ENCODE results near the gene PSMB3.

The PSMB3 gene

DNA sequence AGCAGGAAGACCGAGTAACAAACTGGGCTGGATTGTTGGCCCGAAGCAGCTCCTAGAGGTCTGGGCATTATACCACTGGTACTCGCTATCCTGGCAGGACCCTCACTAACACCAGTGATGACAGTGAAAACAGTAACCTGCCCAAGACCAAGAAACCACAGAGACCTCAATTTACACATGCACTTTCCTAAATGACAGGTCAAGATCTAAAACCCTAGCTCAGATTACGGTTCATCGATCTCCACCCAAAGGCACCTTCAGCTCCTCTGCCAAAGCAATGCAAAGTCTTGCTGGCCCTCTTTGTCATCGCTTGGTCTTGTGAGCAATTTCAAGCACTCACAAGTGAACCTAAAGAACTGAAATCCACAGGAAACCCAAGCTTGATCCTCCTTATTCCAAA, 45.3 kb downstream of the PSMB3 start:
- ChIA-PET CTCF (interaction anchor here (0.6 to 1.6 kb wide), 3 partner anchors 9 to 348 kb away, joined by 3 to 8 read pairs (median 6); no protein-coding TSS in a partner anchor), POLR2A (interaction anchor here (0.9 to 1.2 kb wide), 5 partner anchors 9 to 73 kb away, joined by 3 to 5 read pairs (median 4); no protein-coding TSS in a partner anchor)
- Histone ChIP-seq H3K4me1 (ENCODE audit: control insufficient read depth, insufficient read depth, low read length) (peaks cover 17% of the 10 kb centered on the region), H3K27ac (ENCODE audit: extremely low read depth, low read depth, low read length) (no peak overlapping the region), H3K9me3 (ENCODE audit: control insufficient read depth, insufficient read depth, low read depth, low read length) (no peaks in the 10 kb centered on the region), H3K4me3 (ENCODE audit: low read depth, low read length) (peak overlapping the region; percentile 2; the same call in 1 of the 2 replicates), H3K36me3 (ENCODE audit: control insufficient read depth in 2 of 2, insufficient read depth in 1 of 2, low read length in 2 of 2) (peaks cover 35 to 55% of the 10 kb centered on the region in 2 experiments)
- TF ChIP-seq ZEB2 (tag by site-specific recombination; IDR thresholded peaks at IDR 0.05) (no peak), ZNF302 (tag by site-specific recombination; IDR thresholded peaks at IDR 0.05; ENCODE audit: low read depth) (no peak), ZNF202 (tag by site-specific recombination; IDR thresholded peaks at IDR 0.05; ENCODE audit: borderline replicate concordance) (no peak), ZNF629 (tag by site-specific recombination; IDR thresholded peaks at IDR 0.05) (no peak), ZNF701 (tag by site-specific recombination; IDR thresholded peaks at IDR 0.05) (no peak)
- TF ChIP-seq, protein P1, sequence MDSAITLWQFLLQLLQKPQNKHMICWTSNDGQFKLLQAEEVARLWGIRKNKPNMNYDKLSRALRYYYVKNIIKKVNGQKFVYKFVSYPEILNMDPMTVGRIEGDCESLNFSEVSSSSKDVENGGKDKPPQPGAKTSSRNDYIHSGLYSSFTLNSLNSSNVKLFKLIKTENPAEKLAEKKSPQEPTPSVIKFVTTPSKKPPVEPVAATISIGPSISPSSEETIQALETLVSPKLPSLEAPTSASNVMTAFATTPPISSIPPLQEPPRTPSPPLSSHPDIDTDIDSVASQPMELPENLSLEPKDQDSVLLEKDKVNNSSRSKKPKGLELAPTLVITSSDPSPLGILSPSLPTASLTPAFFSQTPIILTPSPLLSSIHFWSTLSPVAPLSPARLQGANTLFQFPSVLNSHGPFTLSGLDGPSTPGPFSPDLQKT (IDR thresholded peaks at IDR 0.05; ENCODE audit: borderline replicate concordance, low read depth, low read length): no peak
- TF ChIP-seq, protein P2, sequence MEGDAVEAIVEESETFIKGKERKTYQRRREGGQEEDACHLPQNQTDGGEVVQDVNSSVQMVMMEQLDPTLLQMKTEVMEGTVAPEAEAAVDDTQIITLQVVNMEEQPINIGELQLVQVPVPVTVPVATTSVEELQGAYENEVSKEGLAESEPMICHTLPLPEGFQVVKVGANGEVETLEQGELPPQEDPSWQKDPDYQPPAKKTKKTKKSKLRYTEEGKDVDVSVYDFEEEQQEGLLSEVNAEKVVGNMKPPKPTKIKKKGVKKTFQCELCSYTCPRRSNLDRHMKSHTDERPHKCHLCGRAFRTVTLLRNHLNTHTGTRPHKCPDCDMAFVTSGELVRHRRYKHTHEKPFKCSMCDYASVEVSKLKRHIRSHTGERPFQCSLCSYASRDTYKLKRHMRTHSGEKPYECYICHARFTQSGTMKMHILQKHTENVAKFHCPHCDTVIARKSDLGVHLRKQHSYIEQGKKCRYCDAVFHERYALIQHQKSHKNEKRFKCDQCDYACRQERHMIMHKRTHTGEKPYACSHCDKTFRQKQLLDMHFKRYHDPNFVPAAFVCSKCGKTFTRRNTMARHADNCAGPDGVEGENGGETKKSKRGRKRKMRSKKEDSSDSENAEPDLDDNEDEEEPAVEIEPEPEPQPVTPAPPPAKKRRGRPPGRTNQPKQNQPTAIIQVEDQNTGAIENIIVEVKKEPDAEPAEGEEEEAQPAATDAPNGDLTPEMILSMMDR (tag by site-specific recombination; IDR thresholded peaks at IDR 0.05): no peak
- TF ChIP-seq, protein P3, sequence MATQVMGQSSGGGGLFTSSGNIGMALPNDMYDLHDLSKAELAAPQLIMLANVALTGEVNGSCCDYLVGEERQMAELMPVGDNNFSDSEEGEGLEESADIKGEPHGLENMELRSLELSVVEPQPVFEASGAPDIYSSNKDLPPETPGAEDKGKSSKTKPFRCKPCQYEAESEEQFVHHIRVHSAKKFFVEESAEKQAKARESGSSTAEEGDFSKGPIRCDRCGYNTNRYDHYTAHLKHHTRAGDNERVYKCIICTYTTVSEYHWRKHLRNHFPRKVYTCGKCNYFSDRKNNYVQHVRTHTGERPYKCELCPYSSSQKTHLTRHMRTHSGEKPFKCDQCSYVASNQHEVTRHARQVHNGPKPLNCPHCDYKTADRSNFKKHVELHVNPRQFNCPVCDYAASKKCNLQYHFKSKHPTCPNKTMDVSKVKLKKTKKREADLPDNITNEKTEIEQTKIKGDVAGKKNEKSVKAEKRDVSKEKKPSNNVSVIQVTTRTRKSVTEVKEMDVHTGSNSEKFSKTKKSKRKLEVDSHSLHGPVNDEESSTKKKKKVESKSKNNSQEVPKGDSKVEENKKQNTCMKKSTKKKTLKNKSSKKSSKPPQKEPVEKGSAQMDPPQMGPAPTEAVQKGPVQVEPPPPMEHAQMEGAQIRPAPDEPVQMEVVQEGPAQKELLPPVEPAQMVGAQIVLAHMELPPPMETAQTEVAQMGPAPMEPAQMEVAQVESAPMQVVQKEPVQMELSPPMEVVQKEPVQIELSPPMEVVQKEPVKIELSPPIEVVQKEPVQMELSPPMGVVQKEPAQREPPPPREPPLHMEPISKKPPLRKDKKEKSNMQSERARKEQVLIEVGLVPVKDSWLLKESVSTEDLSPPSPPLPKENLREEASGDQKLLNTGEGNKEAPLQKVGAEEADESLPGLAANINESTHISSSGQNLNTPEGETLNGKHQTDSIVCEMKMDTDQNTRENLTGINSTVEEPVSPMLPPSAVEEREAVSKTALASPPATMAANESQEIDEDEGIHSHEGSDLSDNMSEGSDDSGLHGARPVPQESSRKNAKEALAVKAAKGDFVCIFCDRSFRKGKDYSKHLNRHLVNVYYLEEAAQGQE (tag by site-specific recombination; IDR thresholded peaks at IDR 0.05): no peak

DNA sequence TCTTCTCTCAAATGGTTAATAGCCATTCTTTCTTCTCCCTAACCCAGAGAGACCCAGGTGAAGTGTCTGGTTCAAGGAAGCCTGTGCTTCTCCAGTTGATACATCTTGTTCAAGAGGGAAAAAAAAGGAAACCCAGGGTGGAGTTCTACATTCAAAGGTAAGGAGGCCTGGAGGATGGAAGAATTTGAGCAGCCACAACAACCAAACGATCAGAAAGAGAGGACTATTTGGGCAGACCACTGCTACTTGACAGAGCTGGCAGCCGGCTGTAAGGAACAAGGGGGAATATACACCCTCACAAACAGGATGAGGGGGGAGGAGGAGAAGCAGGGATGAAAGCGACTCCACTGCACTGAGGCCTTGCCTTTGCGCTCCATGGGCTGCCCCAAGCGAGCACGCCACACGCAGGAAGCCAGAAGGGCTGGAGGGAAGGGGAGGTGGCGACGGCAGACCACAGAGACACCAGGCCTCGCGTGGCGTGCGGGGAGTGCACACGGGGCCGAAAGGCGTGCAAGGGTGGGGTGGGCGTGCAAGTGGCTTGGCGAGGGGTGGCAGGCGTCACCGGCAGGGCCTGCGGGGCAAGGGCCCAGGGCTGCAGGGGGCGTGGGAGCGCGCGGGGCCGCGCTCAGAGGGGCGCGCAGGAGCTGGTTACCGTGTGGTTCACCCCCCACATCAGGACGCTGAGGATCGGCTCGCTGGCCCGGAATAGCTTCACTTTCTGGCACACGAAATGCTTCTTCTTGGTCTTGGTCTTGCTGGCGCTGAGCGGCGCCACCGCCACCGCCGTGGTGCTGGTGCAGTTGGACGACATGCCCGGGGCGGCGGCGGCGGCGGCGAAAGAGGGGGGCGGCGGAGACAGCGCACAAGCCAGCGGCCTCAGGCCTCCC, 46.3 kb downstream of the PSMB3 start:
- peaks cover 17% of the 10 kb centered on the region for H3K4me1 ChIP-seq (ENCODE audit: control insufficient read depth, insufficient read depth, low read length)
- ChIA-PET CTCF (interaction anchor here (1.0 to 1.6 kb wide), 2 partner anchors 37 to 354 kb away, joined by 3 to 5 read pairs; no protein-coding TSS in a partner anchor), POLR2A (interaction anchor here (0.5 to 1.9 kb wide), 12 partner anchors 10 to 123 kb away, joined by 3 to 8 read pairs (median 4); partner anchors contain the start of genes LASP1 and RPL23)
- H3K9me3 ChIP-seq (ENCODE audit: control insufficient read depth, insufficient read depth, low read depth, low read length): no peaks in the 10 kb centered on the region
- peak overlapping the region; percentile 93 for H3K27ac ChIP-seq (ENCODE audit: extremely low read depth, low read depth, low read length)
- peak overlapping the region; percentile 83 for H3K4me3 ChIP-seq (ENCODE audit: low read depth, low read length)
- peaks cover 38 to 61% of the 10 kb centered on the region in 2 experiments for H3K36me3 ChIP-seq (ENCODE audit: control insufficient read depth in 2 of 2, insufficient read depth in 1 of 2, low read length in 2 of 2)
- TF ChIP-seq IKZF3 (tag by site-specific recombination; IDR thresholded peaks at IDR 0.05) (no peak), ZNF366 (tag by site-specific recombination; conservative IDR thresholded peaks at IDR 0.05) (peak; percentile 50; the same call in 1 of the 2 replicates), ZNF2 (tag by site-specific recombination; IDR thresholded peaks at IDR 0.05) (peak; percentile 78; the same call in 1 of the 2 replicates), ZNF596 (tag by site-specific recombination; IDR thresholded peaks at IDR 0.05) (no peak), ZNF221 (tag by site-specific recombination; IDR thresholded peaks at IDR 0.05; ENCODE audit: borderline replicate concordance) (no peak), ZNF223 (tag by site-specific recombination; IDR thresholded peaks at IDR 0.05) (no peak), SP2 (tag by site-specific recombination; IDR thresholded peaks at IDR 0.05) (peak; percentile 33; the same call in 1 of the 2 replicates), ZFHX2 (tag by site-specific recombination; conservative IDR thresholded peaks at IDR 0.05) (peak; percentile 91), ZNF341 (tag by site-specific recombination; IDR thresholded peaks at IDR 0.05; ENCODE audit: low read depth) (peak; percentile 95), KLF8 (tag by site-specific recombination; IDR thresholded peaks at IDR 0.05) (peak; percentile 87; the same call in 1 of the 2 replicates), KLF1 (tag by site-specific recombination; IDR thresholded peaks at IDR 0.05) (peak; percentile 86), ZBTB7A (tag by site-specific recombination; IDR thresholded peaks at IDR 0.05; ENCODE audit: low read depth) (0 out of 2 replicates have a peak, but pooled peaks have one; percentile 37), ZNF146 (tag by site-specific recombination; IDR thresholded peaks at IDR 0.05) (0 out of 2 replicates have a peak, but pooled peaks have one; percentile 14)
- TF ChIP-seq, protein P4, sequence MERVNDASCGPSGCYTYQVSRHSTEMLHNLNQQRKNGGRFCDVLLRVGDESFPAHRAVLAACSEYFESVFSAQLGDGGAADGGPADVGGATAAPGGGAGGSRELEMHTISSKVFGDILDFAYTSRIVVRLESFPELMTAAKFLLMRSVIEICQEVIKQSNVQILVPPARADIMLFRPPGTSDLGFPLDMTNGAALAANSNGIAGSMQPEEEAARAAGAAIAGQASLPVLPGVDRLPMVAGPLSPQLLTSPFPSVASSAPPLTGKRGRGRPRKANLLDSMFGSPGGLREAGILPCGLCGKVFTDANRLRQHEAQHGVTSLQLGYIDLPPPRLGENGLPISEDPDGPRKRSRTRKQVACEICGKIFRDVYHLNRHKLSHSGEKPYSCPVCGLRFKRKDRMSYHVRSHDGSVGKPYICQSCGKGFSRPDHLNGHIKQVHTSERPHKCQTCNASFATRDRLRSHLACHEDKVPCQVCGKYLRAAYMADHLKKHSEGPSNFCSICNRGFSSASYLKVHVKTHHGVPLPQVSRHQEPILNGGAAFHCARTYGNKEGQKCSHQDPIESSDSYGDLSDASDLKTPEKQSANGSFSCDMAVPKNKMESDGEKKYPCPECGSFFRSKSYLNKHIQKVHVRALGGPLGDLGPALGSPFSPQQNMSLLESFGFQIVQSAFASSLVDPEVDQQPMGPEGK (tag by site-specific recombination; IDR thresholded peaks at IDR 0.05): 0 out of 2 replicates have a peak, but pooled peaks have one; percentile 68
- TF ChIP-seq, protein P5, sequence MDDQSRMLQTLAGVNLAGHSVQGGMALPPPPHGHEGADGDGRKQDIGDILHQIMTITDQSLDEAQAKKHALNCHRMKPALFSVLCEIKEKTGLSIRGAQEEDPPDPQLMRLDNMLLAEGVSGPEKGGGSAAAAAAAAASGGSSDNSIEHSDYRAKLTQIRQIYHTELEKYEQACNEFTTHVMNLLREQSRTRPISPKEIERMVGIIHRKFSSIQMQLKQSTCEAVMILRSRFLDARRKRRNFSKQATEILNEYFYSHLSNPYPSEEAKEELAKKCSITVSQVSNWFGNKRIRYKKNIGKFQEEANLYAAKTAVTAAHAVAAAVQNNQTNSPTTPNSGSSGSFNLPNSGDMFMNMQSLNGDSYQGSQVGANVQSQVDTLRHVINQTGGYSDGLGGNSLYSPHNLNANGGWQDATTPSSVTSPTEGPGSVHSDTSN (CRISPR knock-in tag; IDR thresholded peaks at IDR 0.05): peak; percentile 59; the same call in 1 of the 2 replicates

Measured in HEK293 (cell line).